ENCODE results near the gene RBM10. TPM values are rescaled to one million over a fixed set of nuclear protein-coding genes. Genes with fewer than 3 reads are reported as not detected.

The RBM10 gene
- total and polyA plus RNA-seq, 2 experiments from 2014 or later = 26.4 to 29.2 TPM

DNA sequence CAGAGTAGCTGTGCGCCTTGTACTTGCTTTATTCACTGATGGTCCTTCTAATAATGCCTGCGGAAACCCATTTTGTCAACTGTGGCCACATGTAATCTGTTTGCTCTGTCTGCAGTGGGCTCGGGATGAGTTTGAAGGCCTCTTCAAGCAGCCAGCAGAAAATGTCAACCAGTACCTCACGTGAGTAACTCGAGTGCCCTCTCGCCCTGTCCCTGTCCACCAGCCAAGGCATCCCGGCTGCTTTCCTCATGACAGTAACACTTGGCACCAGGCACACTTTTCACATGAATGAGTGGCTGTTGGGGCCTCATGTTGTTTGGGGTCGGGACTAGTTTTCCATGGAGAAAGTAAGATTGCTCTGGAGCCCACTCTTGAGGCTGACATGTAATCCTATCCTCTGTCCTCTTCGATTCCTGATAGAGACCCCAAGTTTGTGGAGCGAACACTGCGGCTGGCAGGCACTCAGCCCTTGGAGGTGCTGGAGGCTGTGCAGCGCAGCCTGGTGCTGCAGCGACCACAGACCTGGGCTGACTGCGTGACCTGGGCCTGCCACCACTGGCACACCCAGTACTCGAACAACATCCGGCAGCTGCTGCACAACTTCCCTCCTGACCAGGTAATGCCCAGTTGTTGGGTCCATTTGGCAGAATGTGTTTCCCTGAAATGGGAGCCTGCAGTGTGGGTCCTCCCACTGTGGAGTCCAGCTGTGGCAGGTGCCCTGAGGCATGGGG, 64.7 kb downstream of the RBM10 start:
- Histone ChIP-seq H3K4me2 (no peak overlapping the region), H3K4me1 (ENCODE audit: insufficient read depth) (no peaks in the 10 kb centered on the region), H3K9me2 (replicated peaks; ENCODE audit: insufficient read depth) (no peaks in the 10 kb centered on the region), H3K4me3 (no peak overlapping the region), H3K27ac (no peak overlapping the region), H3K9me3 (ENCODE audit: low read depth) (no peaks in the 10 kb centered on the region), H3K27me3 (no peaks in the 10 kb centered on the region), H4K20me1 (ENCODE audit: insufficient read depth, poor library complexity, severe bottlenecking) (no peaks in the 10 kb centered on the region), H3K79me2 (peaks cover 9% of the 10 kb centered on the region), H2AFZ (no peak overlapping the region), H3K36me3 (replicated peaks; ENCODE audit: insufficient read depth, low read depth) (no peaks in the 10 kb centered on the region)
- TF ChIP-seq EZH2phosphoT487 (IDR thresholded peaks at IDR 0.05; ENCODE audit: low read depth, severe bottlenecking, unreplicated experiment) = no peak
- TF ChIP-seq EZH2 (IDR thresholded peaks at IDR 0.05; ENCODE audit: borderline replicate concordance) = no peak
- TF ChIP-seq, protein P1, sequence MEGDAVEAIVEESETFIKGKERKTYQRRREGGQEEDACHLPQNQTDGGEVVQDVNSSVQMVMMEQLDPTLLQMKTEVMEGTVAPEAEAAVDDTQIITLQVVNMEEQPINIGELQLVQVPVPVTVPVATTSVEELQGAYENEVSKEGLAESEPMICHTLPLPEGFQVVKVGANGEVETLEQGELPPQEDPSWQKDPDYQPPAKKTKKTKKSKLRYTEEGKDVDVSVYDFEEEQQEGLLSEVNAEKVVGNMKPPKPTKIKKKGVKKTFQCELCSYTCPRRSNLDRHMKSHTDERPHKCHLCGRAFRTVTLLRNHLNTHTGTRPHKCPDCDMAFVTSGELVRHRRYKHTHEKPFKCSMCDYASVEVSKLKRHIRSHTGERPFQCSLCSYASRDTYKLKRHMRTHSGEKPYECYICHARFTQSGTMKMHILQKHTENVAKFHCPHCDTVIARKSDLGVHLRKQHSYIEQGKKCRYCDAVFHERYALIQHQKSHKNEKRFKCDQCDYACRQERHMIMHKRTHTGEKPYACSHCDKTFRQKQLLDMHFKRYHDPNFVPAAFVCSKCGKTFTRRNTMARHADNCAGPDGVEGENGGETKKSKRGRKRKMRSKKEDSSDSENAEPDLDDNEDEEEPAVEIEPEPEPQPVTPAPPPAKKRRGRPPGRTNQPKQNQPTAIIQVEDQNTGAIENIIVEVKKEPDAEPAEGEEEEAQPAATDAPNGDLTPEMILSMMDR (IDR thresholded peaks at IDR 0.05; ENCODE audit: poor library complexity) = no peak
- 97% methylated on average over 16 of the region's 16 CpGs for WGBS (ENCODE audit: low lambda C conversion rate, missing lambda C conversion rate)
- no peak for DNase-seq (ENCODE audit: low spot score)

DNA sequence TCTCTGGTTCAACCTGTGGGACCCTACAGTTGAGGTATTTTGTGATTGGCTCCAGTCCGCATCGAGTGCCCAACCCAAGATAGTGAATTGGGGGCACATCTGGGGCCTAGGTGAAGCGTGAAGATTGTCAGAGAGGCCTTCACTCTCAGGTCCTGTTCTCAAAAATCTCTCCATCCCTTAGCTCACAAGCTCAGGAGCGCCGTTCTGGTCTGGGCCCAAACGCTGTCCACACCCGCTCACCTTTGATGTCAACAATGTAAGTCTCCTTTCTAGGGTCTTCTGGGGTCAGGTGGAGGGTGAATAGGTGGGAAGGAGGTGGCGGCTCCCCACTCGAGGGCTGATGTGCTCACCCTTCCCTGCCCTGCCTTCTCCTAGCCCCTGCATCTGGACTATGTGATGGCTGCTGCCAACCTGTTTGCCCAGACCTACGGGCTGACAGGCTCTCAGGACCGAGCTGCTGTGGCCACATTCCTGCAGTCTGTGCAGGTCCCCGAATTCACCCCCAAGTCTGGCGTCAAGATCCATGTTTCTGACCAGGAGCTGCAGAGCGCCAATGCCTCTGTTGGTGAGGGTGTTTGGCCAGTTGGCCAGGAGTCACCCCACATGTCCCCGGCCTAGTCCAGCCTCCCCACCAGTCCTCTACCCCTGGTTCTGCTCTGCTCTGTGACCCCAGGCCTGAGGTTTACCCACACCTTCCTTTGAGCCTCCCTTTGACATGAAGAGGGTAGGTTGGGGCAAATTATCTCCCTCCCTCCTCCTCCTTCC, 65.8 kb downstream of the RBM10 start:
- Histone ChIP-seq H3K27ac (no peak overlapping the region), H3K4me2 (no peak overlapping the region), H4K20me1 (ENCODE audit: insufficient read depth, poor library complexity, severe bottlenecking) (no peaks in the 10 kb centered on the region), H3K36me3 (replicated peaks; ENCODE audit: insufficient read depth, low read depth) (no peaks in the 10 kb centered on the region), H3K9me2 (replicated peaks; ENCODE audit: insufficient read depth) (no peaks in the 10 kb centered on the region), H3K79me2 (peaks cover 7% of the 10 kb centered on the region), H3K4me3 (no peak overlapping the region), H3K9me3 (ENCODE audit: low read depth) (no peaks in the 10 kb centered on the region), H2AFZ (no peak overlapping the region), H3K4me1 (ENCODE audit: insufficient read depth) (no peaks in the 10 kb centered on the region), H3K27me3 (no peaks in the 10 kb centered on the region)
- DNase-seq (ENCODE audit: low spot score) = no peak
- no peak for TF ChIP-seq EZH2phosphoT487 (IDR thresholded peaks at IDR 0.05; ENCODE audit: low read depth, severe bottlenecking, unreplicated experiment)
- no peak for TF ChIP-seq EZH2 (IDR thresholded peaks at IDR 0.05; ENCODE audit: borderline replicate concordance)
- TF ChIP-seq, protein P1 (IDR thresholded peaks at IDR 0.05; ENCODE audit: poor library complexity) = no peak
- WGBS (ENCODE audit: low lambda C conversion rate, missing lambda C conversion rate) = 99% methylated on average over 15 of the region's 15 CpGs

DNA sequence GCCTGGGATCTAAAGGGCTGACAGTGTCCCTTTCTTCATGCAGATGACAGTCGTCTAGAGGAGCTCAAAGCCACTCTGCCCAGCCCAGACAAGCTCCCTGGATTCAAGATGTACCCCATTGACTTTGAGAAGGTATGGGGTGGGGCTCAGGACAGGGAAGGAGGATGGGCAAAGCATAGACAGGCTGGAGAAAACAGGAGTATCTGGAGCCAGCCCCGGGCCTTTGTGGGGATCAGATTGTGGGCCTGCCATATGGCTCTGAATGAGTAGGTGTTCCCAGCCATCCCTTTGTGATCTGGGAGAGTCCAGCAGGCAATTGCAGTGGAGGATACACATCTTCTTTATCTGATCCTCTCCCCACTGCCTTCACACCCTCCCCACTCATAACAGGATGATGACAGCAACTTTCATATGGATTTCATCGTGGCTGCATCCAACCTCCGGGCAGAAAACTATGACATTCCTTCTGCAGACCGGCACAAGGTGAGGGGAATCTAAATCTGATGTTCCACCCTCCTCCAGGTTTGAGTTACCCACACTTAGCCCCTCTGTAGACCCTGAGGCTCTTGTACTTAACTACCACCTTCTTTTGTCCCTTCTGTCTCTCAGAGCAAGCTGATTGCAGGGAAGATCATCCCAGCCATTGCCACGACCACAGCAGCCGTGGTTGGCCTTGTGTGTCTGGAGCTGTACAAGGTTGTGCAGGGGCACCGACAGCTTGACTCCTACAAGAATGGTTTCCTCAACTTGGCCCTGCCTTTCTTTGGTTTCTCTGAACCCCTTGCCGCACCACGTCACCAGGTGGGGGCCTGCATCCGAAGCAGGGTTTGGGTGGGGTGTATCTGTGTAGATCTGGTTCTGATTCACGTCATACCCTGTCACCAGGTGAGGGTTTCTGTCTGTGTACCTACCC, 67.6 kb downstream of the RBM10 start:
- no peak for DNase-seq (ENCODE audit: low spot score)
- Histone ChIP-seq H3K27ac (no peak overlapping the region), H3K9me3 (ENCODE audit: low read depth) (no peaks in the 10 kb centered on the region), H2AFZ (no peak overlapping the region), H3K4me1 (ENCODE audit: insufficient read depth) (peaks cover 12% of the 10 kb centered on the region), H3K36me3 (replicated peaks; ENCODE audit: insufficient read depth, low read depth) (no peaks in the 10 kb centered on the region), H3K79me2 (peaks cover 2% of the 10 kb centered on the region), H3K4me2 (no peak overlapping the region), H3K4me3 (no peak overlapping the region), H3K27me3 (no peaks in the 10 kb centered on the region), H4K20me1 (ENCODE audit: insufficient read depth, poor library complexity, severe bottlenecking) (no peaks in the 10 kb centered on the region), H3K9me2 (replicated peaks; ENCODE audit: insufficient read depth) (no peaks in the 10 kb centered on the region)
- WGBS (ENCODE audit: low lambda C conversion rate, missing lambda C conversion rate) = 93% methylated on average over 12 of the region's 12 CpGs
- TF ChIP-seq, protein P1 (IDR thresholded peaks at IDR 0.05; ENCODE audit: poor library complexity) = no peak
- TF ChIP-seq EZH2 (IDR thresholded peaks at IDR 0.05; ENCODE audit: borderline replicate concordance) = no peak
- TF ChIP-seq EZH2phosphoT487 (IDR thresholded peaks at IDR 0.05; ENCODE audit: low read depth, severe bottlenecking, unreplicated experiment) = no peak

All from hepatocyte (in vitro differentiated cells).